ENCODE measurements around the gene EIF4EBP2.

The EIF4EBP2 gene

DNA sequence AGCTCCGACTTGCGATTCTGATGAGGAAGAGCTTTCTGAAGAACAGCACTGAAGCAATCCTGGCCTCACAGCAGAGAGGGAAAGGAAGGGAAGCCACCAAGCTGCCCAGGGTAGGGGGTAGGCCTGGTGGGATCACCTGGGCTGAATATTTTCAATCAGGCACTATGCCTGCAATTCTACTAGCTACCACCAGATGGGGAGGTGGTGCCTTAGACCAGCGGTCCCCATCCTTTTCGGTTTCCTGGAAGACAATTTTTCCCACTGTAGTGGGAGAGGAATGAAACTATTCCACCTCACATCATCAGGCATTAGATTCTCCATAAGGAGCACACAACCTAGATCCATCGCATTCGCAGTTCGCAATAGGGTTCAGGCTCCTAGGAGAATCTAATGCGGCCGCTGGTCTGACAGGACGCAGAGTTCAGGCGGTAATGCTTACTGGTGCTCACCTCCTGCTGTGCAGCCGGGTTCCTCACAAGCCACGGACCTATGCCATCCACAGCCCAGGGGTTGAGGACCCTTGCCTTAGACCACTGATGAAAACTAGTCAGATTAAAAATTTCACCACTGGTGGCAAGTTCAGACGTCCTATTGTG is 24.3 kb upstream of the EIF4EBP2 start:
- no peak for DNase-seq

DNA sequence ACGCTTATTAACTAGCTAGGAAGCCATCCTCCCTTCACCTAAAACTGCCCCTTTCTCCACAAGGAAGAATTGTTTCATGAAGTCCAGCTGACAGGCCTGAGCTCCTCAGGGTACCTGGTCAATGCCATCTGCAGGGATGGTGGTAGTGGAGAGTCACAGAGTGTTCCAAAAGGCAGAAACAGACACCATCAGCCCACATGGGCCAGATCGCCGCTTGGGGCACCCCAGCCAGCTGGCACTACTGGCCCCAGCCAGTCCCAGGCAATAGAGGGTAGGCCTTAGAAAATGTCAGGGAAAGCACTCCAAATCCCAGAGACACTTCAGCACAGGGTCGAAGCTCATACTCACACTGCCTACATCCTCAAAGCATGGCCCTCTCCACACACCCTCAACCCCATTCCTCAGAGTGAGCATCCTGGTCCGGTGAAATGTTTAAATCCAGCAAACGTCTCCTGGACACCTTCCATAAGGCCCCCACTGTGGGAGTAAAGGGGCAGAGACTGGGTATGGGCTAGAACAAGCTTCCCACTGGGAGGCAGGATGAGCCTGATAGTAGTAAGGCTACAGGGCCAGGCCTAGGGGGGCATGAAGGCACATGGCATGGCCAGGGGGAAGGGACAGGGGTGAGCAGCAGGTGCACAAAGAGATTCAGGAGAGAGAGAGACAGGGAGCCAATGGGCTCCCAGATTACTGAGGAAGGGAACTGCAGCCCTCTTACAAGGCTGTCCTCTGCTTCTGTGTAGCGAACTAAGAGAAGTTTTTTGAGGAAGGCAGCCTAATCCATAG is 23.4 kb upstream of the EIF4EBP2 start:
- DNase-seq: no peak

DNA sequence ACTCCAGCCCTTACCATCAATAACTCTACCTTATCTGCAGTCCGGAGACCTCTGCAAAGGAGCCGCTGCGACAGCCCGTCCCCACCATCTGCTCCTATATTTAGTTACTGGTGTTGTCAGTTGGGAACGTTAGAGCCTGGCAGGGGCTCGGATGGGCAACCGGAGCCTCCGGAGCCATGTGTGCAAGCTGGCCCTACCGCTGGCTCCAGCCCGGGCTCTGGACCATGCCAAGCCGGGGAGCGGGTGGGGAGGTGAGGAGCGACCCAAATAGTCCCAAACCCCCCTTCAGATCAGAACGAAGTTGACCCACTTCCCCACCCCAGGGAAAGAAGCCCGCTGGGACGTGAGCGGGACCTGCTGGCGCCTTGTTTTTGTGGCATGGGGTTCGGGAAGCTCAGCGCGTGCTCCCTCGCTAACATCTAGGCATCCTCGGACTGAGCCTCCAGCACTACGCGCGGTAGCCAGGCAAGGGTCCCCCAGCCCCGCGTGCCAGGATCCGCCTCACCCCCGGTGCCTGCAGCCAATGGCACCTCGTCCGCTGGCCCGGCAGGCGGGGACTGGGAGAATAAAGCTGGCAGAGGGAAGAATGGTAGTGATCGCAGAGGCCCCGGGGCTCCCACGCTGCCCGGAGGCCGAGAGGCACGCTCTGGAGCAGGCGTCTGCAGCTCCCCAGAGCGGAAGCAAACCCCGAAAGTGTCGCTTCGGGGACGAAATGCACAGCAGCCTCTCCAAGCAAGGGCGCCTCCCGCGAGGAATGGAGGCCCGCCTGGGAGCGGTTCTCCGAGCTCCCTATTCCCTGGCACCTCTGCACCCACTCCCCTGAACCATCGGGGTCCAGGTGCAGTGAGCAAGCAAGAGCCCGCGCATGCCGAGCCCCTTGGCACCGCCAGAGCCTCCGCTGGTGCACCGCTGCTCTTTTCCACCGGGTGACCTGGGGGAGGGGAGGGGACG is 22.2 kb upstream of the EIF4EBP2 start:
- DNase-seq: peak; percentile 65 to 71

DNA sequence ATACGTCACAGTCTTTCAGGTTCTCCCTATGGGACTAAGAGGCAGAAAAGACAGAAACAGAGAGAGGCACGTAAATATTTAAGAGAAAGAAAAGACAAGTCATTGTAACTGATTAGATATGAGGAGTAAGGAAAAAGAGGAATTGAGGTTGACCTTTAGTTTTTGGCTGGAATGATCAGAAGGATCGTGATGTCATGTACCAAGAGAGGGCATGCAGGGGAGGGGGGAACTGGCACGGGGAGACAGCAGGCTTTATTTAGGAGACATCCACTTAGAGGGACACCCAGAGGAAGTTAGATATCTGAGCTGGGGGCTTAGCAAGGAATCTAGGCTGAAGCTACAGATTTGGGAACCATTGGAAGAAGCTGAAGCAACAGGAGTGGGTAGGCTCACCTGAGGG is 12.3 kb upstream of the EIF4EBP2 start:
- DNase-seq: no peak

DNA sequence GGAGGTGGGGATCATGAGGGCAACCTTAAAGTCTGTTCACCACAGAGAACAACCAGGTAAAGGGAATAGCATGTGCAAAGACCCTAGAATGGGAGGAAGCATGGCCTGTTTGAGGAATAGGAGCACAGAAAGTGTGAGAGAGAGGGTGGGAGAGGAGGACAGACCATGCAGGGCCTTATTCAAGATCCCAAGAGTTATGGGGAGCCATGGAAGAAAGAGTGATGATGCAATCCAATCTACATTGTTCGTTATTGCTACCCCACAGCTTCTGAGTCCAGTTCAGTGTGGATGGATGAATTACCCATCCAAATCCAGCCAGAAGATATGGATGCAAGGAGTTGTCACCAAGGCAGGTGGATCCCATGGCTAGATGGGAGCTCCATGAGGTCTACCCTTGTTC is 7.8 kb upstream of the EIF4EBP2 start:
- DNase-seq: no peak

DNA sequence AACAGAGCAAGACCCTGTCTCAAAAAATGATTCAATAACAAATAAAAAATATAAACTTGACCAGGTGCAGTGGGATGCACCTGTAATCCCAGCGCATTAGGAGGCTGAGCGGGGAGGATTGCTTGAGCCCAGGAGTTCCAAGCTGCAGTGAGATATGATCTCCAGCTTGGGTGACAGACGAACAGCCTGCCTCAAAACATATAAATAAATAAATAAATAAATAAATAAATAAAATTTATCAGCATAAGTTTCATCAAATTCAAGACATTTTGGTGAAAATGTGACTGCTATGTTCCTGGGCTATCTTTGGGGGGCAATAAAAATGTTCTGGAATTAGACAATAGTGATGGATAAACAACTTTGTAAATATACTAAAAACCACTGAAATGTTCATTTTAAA is 4.8 kb upstream of the EIF4EBP2 start:
- no peak for DNase-seq

DNA sequence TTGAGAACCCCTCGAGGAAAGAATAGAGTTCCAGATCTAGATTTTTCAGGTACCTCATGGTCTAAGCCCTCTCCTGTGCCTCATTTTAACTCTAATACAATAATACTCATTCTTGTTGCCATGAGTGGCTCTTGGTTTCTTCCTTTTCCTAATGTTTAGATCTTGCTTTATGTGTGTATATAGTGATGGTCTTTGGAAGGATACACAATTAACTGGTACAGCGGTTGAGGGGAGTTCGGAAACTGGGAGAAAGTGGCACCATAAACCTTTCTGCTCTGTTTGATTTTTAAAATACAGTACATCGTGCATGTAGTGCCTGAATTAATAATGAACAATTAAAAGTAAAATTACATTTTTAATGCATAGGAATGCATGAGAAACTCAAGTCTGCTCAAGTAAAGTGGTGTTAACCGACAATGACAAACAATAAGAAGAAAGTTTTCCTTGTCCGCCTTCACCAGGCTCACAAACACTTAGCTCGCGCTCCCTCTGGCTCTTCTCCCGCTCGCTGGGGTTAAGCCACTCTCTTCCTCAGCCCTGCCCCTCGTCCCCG is 386 bp upstream of the EIF4EBP2 start:
- no peak for DNase-seq

DNA sequence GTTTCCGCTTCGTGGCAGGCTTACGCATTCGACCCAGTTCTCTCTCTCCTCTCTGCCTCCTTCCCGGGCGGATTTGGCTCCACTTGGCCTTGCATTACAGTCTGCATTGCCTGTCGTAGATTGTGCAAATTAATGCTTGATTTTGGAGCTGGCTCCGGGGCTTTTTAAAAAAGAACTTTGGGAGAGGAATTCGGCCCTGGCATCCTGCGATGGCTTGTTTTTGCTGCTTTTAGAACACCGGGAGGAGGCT is 767 bp downstream of the EIF4EBP2 start:
- no peak for DNase-seq

DNA sequence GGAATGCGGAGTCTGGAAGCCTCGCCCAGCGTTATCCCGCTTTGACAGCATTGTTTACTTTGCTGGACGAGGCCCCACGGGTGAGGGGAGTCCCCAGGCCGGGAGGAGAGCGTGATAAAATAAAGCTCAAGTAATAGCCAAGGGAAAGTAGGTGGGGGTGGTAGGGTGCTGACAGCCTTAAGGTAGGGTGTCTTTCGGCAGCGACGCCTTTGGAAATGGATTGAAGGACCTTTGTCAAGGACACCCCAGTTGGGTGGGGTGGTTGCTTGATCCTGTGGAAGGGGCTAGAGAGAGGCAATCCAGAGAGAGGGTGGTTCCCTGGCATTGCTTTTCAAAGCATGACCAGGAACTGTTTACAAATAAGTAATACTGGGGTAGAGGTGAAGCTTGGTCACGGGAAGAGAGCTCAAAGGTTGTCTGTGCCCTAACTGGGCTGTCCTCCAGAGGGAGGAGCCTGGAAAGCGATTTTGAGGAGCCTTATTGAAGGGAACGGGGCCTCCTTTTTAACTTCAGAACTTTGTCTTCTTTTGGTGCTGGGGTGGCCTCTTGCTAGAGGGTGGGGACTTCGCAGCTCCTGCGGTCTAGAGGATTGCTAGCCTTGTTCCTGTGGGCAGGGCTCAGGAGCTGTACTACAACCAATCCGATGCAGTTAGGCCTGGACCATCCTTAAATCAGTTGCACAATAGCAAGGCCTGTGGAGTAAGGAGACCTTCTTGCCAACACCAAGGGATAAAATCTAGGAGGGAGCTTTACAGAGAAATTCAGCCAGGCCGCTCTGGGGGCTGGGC is 1.3 kb downstream of the EIF4EBP2 start:
- peak; percentile 41 to 48 for DNase-seq

DNA sequence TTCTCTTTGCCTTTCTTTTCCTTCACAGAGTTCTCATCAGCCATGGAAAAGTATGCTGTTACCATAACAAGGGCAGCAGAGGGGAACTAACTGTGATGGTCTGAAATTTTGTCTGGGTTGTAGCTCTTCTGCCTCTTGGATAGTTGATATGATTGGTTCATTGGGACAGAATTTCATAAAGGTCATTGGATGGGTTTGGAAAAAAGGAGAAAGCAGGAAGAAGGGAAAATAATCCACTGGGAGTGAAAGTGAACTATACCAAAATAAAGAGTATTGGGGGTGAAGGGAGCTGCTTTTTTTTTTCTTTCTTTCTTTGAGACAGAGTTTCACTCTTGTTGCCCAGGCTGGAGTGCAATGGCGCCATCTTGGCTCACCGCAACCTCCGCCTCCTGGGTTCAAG is 5.8 kb downstream of the EIF4EBP2 start:
- DNase-seq: no peak

DNA sequence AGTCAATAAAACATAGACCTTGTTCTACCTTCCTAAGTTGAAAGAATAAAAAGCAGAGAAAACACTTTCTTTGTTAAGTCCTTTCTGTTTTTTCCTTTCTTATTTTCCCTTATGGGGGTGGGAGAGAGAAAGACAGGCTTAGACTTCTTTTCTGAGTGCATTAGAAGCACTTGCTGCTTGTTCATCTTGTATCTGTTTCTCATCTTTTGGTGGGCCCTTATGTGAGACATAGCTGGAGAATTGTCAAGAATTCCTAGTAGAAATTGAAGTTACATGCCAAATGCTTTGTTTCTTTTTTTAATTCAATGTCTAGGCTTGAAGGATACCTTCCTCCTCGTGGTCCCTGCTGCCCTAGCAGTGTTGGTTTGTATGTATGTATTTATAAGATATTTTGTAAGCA is 6.7 kb downstream of the EIF4EBP2 start:
- no peak for DNase-seq

DNA sequence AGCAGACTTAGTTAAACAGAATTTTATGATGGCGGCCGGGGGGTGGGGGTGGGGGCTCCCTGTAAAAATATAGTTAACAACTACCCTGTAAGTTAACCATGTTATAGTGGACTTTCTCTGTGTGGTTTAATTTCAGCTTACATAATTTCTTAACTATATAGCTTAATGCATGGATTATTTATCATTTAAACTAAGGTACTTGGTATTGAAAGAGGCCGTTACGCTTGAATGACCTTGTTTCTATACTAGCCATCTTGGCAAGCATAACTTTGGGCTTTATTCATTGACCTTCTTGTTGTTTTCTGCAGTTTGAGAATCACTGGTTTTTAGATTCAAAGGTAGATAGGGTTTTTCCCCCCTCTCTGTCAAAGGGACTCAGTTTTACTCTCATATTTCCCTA is 8.4 kb downstream of the EIF4EBP2 start:
- no peak for DNase-seq

DNA sequence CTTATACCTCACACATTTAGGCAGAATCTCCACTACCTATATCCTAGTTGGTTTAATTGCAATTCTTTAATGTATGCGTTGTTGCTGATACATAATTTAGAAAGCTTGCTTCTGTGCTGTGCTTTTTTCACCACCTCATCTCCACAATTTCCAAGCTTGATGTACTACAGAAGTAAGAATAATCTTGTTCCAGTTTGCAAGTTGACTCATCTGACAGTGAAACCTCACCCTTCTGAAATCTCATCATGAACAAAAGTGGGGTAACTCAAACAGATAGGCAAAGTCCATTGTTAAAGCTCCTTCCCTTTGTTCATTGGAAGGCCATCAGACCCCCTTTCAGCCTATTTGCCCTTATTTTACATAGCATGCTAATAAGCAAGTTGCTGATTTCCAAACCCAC is 13.6 kb downstream of the EIF4EBP2 start:
- no peak for DNase-seq

DNA sequence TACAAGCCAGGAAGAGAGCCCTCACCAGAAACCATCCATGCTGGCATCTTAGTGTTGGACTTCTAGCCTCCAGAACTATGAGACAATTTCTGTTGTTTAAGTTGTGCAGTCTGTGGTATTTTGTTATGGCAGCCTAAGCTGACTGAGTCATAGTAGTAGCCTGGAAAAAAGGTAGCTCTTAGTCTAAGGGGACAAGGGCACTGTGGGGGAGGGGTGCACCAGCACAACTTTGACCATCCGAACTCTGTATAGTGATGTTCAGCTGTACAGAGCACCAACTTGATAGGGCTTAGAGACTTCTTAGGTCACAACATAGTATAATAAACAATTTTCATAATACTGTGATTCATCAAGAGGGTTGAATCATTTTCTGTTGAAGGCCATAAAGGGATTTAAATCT is 14.3 kb downstream of the EIF4EBP2 start:
- DNase-seq: peak in 1 of 2 experiments; percentile 42

DNA sequence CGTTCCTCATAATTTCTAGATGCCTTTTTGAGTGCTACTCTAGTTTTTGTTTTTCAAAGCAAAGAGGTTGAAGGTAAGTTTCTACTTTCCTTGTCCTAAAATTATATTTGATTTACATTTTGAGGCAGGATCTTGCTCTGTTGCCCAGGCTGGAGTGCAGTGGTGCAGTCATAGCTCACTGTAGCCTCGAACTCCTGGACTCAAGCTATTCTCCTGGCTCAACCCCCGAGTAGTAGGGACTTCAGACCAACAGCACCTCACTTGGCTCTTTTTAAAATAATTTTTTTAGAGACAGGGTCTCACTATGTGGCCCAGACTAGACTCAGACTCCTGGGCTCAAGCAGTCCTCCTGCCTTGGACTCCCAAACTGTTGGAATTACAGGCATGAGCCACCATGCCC is 14.8 kb downstream of the EIF4EBP2 start:
- DNase-seq: no peak

DNA sequence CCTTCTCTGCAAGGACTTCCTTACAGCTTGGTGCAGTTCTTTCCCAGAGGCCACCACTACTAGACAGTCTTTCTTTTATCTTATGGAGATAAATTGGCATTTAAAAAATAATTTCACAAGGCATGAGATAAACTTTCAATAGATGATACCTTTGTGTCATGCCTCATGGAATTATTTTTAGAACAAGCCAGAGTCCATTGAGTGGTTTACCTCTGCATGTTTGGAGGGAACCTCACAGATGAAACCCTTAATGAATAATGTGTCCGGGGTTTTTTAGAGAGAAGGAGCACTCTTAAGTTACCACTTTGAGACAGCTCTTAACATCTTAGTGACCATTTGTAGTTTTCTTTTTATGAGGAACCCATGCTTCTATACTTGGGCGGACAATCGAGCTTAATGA is 20.4 kb downstream of the EIF4EBP2 start:
- no peak for DNase-seq

DNA sequence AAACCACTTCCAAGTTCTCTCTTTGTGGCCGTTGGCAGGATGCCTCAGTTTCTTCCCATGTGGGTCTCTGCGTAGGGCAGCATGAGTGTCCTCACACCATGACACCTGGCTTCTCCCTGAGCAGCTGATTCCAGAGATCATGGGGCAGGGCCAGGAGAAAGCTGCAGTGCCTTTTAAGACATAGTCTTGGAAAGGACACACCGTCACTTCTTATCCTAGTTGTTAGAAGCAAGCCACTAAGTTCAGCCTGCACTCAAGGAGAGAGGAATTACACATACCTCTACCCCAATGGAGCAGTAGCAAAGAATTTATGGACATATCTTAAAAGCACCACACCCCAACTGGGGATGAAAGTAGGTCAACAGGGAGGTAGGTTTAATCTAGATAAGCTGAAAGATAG is 21.2 kb downstream of the EIF4EBP2 start:
- DNase-seq: no peak

DNA sequence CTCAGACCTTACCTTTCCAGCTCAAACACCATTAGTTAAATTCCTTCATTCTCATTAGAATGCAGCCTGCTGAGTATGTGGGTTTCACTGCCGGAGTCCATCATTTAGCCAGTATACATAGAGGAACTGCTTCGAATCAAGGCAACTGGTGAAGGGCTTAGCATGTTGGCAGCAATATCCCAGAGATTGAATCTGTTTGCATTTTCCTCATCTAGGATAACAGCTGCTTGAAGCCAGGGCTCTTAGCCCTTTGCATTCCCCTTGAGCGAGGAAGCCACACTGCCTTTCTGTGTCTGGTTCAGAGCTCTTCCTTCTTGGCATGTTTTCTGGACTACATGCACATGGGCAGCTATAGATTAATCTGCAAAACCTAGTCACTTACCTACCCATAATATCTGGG is 22.9 kb downstream of the EIF4EBP2 start:
- no peak for DNase-seq

DNA sequence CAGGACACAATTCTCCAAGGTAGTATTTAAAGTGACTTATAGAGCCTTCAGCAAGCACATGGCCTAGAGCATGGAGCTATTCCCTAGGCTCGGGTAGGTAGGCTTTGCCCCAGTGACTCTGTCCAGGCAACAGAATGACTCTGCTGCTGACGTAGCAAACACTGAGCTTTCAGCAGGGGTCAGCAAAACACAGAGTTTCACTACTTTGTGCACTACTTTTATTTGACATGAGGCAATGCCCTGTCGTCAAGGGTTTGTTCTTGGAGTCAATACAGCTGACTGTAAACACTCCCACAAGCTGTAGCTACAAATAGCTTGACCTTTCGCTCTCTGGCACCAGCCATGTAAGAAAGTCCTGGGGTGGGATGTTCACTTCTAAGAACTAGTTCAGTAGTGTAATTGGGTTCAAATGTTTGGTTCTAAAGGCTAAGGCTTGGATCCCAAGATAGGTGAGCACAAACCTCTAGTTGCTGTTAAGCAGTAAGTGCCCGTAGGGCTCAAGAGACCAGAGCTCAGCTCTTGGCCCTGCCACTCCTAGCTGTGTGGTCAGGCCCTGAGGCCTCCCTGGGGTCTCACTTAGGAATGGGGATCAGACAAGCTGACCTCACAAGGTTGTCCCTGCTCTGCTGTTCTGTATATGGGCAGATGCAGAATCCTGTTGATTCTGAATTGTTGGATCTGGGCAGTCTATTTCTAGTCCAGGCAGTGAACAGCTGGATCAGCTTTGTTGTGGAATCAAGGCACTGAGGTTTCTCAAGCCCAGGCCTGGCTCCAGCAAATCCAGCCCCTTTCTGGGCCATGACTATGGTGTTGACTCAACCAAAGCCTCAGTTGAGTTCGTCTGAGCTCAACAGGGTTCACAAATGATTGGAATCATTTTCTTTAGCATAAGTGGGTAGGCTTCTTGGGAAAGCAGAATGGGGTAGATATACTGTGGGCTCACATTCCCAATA is 26.8 kb downstream of the EIF4EBP2 start:
- no peak for DNase-seq

DNA sequence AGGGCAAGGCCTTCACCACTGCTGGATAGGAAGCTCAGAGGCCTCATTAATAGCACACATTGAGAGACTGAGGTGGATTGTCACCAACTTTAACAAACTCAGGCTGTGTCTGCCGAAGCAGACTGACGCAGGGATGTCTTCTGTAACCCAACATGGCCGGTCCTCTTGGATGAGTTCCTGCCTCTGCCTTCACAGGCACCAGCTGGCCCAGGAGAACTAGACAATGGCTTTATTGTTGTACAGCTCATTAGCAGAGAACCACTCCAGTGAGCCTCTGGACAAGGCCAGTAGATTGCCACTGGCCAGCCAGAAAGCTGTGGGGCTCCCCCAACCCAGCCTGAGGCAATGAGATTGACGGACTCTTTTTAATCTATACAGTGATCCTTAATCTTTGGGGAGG is 28.2 kb downstream of the EIF4EBP2 start:
- DNase-seq: no peak

DNA sequence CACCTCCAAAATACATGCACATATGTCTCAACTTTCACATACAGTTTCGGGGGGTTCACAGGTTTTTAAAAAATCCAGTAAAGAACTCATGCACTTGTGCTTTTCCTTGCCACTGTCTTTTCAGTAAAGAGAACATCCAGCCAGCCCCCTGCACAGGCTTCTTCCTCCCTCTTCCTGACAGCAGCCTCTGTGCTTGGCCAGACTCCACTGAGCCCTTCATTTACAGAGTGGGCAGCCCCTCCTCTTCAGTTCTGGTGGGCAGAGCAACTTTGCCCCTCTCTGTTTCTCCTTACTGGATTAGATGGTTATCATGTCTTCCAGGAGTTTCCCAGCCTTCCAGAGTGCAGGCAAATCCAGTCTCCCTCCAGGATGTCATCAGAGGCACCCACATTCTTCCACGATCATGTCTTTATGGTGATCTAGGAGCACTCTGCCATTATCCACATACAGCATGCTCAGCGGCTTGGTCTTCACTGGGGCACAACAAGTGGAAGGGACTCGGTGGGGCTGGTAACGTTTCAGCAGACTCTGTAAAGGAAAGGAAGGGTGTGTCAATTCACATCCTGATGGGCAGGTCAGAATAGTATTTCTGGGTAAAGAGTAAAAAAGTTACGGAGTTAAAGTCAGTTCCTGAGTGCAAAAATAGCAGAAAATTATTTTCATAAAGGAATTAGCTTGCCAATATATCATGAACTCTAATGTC is 28.8 kb downstream of the EIF4EBP2 start:
- no peak for DNase-seq
